Stimulated activated CD4-positive, alpha-beta T cell treated with anti-CD3 and anti-CD28 coated beads, Interleukin-12 subunit alpha, Interleukin-12 subunit beta, amount 100 ng/mL, for 48 hours (primary cell): ENCODE results near the gene ZFYVE16.
A peak's percentile ranks its signal among the peaks of the same experiment; 100 is the strongest.
"Not testable (repeated sequence)": the region's sequence is repeated elsewhere in the genome, so short reads cannot be mapped to it uniquely, and the experiment has no call there.

Experiments
- DNase-seq, 3 donors: peaks; one replicate each; pipeline ENCODE4 v3.0.0-alpha.2; 2020; ENCODE audit warnings: low read depth in 2 of 3, low spot score in 1 of 3

ZFYVE16 gene

DNA sequence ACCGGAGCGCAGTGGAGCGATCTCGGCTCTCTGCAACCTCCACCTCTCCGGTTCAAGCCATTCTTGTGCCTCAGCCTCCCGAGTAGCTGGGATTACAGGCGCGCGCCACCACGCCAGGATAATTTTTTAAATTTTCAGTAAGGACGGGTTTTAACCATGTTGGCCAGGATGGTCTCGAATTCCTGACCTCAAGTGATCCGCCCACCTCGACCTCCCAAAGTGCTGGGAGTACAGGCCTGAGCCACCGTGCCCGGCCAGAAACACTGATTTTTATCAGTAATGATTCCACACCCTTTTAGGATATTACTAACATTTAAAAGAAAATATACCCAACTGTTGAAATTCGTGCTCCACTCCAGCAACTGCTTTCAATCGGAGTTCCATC, 79.6 kb downstream of the ZFYVE16 start:
- no peak for DNase-seq

DNA sequence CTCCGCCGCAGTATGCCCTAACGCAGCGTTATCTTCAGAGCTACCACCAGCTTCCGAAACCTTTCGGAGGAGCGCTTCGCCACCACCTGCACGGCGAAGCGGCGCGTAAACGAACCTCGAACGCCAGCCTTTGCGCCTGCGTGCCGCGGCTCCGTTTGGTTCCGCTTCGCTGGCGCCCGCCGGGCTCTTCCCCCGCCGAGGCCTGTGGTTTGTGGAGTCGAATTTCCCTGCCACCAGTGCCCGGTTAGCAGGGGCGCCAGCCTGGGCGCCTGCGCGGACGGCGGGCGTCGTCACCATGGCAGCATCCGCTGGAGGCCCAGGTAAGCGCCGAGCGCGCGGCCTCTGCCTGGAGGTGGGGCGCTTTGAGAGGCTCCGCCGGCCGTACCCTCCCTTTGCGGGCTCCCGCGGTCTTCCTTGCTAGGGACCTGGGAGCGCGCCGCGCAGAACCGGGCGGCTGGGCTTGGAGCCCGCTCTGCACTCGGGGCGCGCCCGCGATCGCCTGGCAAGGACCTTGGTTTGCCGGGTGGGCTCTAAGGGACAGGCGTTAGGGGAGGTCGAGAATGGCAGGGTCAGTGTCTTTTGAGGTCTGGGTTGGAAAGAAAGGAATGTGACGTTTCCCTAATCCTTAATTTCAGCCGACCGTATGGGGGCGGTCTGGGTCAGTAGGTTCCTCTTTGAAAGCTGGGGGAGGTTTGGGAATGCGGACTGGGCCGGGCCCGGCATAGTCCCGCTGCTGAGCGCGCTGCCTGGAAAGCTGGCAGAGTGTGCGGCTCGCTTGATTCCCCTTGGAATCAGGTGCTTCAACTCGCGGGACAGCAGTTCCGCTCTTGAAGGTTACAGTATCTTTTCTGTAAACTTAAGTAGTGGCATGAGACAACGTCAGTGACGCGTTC, 80.2 kb downstream of the ZFYVE16 start, which contains the start of gene FAM151B:
Gene FAM151B, plus strand, starts transcription at position 272 of the 893 bp plus-strand sequence. Its CDS starts 24 bp downstream, at position 296.
- peak; percentile 50 to 74 (median 67) for DNase-seq

DNA sequence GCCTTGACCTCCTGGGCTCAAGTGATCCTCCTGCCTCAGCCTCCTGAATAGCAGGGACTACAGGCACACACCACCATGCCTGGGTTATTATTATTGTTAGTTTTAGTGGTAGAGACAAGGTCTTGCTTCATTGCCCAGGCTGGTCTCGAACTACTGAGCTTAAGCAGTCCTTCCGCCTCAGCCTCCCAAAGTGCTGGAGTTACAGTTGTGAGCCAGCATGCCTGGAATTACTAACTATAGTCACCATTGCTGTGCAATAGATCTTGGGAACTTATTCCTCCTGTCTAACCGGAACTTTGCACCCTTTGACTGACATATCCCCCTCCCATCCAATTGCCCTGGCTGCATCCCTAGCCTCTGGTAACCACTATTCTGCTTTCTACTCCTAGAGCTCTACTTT, 83.4 kb downstream of the ZFYVE16 start:
- DNase-seq, result no peak

DNA sequence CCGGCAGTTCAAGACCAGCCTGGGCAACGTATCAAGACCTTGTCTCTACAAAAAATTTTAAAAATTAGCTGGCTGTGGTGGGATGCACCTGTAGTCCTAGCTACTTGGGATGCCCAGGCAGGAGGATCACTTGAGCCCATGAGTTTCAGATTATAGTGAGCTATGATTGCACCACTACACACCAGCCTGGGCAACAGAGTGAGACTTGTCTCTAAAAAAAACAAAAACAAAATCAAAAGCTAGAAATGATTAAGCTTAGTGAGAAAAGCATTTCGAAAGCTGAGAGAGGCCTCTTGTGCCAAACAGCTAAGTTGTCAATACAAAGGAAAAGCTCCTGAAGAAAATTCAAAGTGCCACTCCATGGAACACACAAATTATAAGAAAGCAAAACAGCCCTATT, 84.9 kb downstream of the ZFYVE16 start:
- no peak for DNase-seq

DNA sequence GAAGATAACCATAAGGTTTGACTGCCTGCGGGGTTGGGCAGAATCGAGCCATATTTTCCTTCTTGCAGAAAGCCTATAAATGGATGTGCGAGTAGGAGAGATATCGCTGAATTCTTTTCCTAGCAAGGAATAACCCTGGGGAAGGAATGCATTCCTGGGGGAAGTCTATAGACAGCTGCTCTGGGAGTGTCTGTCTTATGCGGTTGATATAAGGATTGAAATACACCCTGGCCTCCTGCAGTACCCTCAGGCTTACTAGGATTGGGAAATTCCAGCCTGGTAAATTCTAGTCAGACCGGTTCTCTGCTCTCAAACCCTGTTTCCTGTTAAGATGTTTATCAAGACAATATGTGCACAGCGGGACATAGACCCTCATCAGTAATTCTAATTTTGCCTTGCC, 85.6 kb downstream of the ZFYVE16 start:
- not testable (repeated sequence) for DNase-seq

DNA sequence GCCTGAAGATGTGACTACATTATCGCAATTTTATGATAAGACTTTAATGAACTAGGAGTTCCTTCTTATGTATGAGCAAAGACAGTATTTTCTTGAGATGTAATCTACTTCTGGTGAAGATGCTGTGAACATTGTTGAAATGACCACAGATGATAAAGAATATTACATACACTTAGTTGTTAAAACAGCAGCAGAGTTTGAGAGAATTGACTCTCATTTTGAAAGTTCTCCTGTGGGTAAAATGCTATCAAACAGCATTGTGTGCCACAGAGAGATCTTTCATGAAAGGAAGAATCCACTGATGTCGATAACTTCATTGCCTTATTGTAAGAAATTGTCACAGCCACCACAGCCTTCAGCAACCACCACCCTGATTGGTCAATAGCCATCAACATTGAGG, 88.0 kb downstream of the ZFYVE16 start:
- no peak for DNase-seq

DNA sequence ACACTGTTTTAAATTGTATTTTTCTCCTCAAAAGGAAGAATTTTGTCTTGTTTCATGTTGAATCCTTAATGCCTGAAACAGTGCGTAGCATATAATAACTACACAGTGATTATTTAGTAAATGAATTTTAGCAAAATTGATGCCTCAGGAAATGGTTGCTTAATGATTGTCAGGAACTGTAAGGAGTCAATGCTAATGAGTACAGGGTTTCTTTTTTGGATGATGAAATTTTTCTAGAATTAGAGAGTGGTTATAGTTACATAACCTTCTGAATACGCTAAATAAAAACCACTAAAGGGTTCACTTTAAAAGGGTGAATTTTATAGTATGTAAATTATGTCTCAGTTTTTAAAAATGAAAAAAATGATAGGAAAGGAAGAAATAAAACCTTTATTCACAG, 94.9 kb downstream of the ZFYVE16 start:
- no peak for DNase-seq

DNA sequence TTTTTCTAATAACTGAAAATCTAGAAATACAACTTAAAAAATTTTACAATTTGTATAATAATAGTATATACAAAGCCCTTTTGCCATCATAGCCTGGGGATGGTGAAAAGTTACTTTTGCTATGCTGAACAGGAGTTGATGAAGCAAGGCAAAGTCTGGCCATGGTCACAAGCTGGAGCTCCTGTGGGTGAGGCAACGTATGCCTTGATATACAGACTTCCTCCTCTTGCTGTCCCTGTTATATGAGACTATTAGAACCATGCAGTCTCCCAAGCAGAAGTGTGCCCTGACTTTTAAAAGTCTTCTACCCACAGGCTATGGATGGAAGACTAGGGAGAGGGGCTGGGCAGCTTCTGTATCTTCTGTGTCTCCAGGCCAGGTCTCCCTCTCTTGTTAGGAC, 95.8 kb downstream of the ZFYVE16 start:
- DNase-seq, result no peak

DNA sequence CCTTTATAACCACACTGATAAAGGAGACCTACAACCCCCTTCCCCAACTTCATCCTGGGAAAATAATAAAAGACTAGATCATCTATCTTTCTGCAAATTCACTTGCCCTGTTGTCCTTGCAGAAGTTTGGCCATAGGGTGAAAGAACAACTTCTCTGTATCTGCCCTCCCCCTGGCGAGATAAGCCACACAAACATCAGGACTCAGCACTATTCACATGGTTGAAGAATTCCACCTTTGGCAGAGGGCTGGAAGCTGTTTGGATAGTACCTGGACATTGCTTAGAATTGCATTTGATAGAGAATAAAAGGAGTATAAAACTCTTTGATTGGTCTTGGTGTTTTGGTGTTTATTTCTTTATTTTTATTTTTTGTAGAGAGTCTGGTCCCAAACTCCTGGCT, 97.0 kb downstream of the ZFYVE16 start:
- DNase-seq, result no peak

DNA sequence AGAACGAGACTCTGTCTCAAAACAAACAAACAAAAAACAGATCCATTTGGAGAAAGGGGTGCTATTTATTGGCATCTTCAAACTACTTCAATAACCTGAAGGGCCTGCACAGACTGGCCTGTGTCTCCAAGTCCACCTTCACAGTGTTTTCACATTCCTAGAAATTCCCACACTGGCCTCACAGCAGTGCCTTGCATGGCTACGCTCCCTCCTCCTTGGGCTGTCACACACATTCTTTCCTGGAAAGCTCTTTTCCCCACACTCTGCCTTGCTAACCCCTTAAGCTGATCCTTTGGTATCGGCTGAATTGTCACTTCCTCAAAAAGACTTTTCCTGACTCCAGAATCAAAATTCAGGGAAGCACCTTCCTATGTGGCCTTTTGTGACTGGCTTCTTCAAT, 99.8 kb downstream of the ZFYVE16 start:
- DNase-seq, result no peak

DNA sequence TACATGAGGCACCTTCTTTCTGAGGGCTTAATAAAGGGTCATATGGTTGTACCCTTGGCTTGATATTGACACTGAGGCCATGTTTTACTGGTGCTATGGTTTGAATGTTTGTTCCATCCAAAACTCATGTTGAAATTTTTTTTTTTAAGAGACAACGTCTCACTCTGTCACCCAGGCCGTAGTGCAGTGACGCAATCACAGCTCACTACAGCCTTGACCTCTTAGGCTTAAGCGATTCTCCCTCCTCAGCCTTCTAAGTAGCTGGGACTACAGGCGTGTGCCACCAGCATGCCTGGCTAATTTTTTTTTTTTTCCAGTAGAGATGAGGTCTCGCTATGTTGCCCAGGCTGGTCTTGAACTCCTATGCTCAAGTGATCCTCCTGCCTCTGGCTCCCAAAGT, 101.0 kb downstream of the ZFYVE16 start:
- DNase-seq, result no peak

DNA sequence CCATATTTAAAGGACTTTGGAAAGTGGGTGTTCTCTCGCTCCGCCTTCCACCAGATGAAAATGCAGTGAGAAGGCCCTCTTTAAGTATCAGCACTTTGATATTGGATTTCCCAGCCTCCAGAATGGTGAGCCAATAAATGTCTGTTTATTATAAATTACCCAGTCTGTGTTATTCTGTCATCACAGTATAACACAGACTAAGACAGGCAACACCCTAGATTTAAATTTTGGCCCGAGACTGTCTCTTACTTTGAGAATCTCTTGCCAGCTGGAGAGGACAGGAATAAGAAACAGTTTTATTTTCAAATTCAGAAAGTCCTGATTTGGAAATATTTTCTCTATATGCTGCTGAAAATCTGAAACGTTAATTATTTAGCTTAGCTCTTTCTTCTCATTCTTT, 101.5 kb downstream of the ZFYVE16 start:
- no peak for DNase-seq

DNA sequence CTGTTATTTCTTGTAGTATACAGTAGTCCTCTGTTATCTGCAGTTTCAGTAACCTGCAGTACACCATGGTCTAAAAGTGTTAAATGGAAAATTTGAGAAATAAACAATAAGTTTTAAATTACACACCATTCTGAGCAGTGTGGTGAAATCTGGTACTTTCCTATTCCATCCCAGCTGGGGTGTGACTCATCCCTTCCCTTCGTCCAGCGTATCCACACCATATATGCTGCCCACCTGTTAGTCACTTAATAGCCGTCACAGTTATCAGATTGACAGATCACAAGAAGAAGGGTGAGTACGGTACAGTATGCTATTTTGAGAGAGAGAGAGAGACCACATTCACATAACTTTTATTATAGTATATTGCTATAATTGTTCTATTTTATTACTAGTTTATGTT, 109.0 kb downstream of the ZFYVE16 start:
- peak in 2 of 3 donors; percentile 3 to 21 for DNase-seq
